ENCODE measurements around the gene PABPC1L2B. TPM values are rescaled to one million over a fixed set of nuclear protein-coding genes. Genes with fewer than 3 reads are reported as not detected.

Gene PABPC1L2B
- total RNA-seq, 4 donors from 2014 or later = not detected

Other genes with a start within 250 kb of the PABPC1L2B start
- not detected for gene DMRTC1B, start 226.0 kb upstream of the PABPC1L2B start, total RNA-seq
- not detected for gene FAM236B, start 220.3 kb upstream of the PABPC1L2B start, total RNA-seq
- gene FAM236D, start 194.7 kb upstream of the PABPC1L2B start, total RNA-seq = not detected
- not detected for gene FAM236C, start 90.3 kb upstream of the PABPC1L2B start, total RNA-seq
- gene FAM236A, start 64.7 kb upstream of the PABPC1L2B start, total RNA-seq = not detected
- not detected for gene DMRTC1, start 59.1 kb upstream of the PABPC1L2B start, total RNA-seq
- gene PABPC1L2A, start 76.6 kb downstream of the PABPC1L2B start, total RNA-seq = not detected
- gene NAP1L2, start 211.9 kb downstream of the PABPC1L2B start, total RNA-seq = 1 to 10 TPM; 3.3 to 7.2 (median 5.6) TPM

Measured in tibial nerve (tissue), 4 donors.